ENCODE data around the gene EEFSEC.
A peak's percentile ranks its signal among the peaks of the same experiment; 100 is the strongest.

EEFSEC gene

DNA sequence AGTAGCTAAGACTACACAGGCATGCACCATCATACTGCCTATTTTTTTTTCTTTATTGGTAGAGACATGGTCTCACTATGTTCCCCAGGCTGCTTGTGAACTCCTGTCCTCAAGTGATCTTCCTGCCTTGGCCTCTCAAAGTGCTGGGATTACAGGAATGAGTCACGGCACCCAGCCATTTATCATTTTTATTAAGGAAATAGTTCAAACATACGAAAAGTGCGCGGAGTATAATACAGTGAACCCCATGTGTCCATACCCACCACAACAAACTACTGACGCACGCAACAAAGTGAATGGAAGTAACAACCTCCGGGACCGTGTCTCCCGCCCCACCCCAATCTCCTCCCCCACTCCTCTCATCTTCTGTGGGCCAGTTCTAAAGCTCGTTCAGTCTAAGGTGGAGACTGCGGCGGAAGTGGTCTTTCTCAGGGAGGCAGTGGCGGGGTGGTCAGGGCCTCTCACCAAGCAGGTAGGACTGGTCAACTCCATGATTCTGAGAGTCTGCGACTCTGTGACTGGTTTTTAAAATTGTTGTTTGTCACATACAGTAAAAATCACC is 271.3 kb downstream of the EEFSEC start:
- DNase-seq (ENCODE audit: low read depth), result no peak
- TF ChIP-seq POLR2A (IDR thresholded peaks at IDR 0.05; ENCODE audit: extremely low read depth, insufficient read length) (no peak), MYC (IDR thresholded peaks at IDR 0.05; ENCODE audit: low read depth, low read length) (no peak)
- TF ChIP-seq, protein P1, sequence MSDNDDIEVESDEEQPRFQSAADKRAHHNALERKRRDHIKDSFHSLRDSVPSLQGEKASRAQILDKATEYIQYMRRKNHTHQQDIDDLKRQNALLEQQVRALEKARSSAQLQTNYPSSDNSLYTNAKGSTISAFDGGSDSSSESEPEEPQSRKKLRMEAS (IDR thresholded peaks at IDR 0.05; ENCODE audit: low read depth, low read length), result no peak
- TF ChIP-seq, protein P2, sequence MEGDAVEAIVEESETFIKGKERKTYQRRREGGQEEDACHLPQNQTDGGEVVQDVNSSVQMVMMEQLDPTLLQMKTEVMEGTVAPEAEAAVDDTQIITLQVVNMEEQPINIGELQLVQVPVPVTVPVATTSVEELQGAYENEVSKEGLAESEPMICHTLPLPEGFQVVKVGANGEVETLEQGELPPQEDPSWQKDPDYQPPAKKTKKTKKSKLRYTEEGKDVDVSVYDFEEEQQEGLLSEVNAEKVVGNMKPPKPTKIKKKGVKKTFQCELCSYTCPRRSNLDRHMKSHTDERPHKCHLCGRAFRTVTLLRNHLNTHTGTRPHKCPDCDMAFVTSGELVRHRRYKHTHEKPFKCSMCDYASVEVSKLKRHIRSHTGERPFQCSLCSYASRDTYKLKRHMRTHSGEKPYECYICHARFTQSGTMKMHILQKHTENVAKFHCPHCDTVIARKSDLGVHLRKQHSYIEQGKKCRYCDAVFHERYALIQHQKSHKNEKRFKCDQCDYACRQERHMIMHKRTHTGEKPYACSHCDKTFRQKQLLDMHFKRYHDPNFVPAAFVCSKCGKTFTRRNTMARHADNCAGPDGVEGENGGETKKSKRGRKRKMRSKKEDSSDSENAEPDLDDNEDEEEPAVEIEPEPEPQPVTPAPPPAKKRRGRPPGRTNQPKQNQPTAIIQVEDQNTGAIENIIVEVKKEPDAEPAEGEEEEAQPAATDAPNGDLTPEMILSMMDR (IDR thresholded peaks at IDR 0.05; ENCODE audit: low read depth, low read length), result no peak
- no peak overlapping the region for H3K4me3 ChIP-seq (ENCODE audit: low read depth, low read length)

DNA sequence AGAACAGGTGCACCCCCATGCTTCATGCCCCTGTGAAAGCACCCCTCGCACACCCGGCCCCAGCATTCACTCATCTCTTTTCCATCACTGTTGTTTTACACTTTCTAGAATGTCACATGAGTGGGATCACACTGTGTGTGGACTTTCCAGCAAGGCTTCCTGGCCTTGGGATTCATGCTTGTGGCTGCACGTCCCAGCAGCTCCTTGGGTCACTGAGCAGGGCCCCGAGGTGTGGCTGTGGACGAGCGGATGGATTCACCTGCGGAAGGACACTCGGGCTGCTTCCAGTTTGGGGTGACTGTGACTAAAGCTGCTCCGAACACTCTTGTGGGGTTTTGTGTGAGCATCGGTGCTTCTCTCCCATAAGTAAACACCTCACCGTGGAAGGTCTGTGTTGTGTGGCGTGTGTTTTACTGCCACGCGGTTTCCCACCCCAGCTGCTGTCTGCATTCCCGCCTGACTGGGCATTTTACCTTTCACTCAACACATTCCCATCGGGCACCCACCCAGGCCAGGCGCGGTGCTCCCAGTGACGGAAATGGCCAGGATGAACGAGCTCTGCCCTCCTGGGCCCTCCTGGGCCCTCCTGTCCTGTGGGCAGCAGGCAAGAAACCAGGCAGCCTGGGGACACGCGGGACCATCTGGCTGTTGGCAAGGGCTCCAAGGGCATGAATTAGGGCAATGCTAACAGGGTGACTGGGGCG is 272.0 kb downstream of the EEFSEC start:
- TF ChIP-seq MYC (IDR thresholded peaks at IDR 0.05; ENCODE audit: low read depth, low read length) (no peak), POLR2A (IDR thresholded peaks at IDR 0.05; ENCODE audit: extremely low read depth, insufficient read length) (no peak)
- TF ChIP-seq, protein P2 (IDR thresholded peaks at IDR 0.05; ENCODE audit: low read depth, low read length), result no peak
- TF ChIP-seq, protein P1 (IDR thresholded peaks at IDR 0.05; ENCODE audit: low read depth, low read length), result no peak
- no peak overlapping the region for H3K4me3 ChIP-seq (ENCODE audit: low read depth, low read length)
- no peak for DNase-seq (ENCODE audit: low read depth)

DNA sequence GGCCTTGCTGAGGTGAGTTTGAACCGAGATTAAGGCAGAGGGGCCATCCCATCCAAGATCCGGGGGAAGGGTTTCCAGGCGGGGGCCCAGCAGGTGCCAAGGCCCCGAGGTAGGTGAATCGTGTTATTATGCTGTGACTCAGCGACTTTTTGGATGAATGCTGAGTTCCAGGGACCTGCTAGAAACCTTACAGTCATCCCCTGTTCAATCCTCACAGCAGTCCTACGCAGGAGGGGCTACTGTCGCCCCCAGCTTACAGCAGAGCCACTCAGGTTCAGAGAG is 272.5 kb downstream of the EEFSEC start:
- TF ChIP-seq, protein P2 (IDR thresholded peaks at IDR 0.05; ENCODE audit: low read depth, low read length), result no peak
- TF ChIP-seq POLR2A (IDR thresholded peaks at IDR 0.05; ENCODE audit: extremely low read depth, insufficient read length) (no peak), MYC (IDR thresholded peaks at IDR 0.05; ENCODE audit: low read depth, low read length) (no peak)
- TF ChIP-seq, protein P1 (IDR thresholded peaks at IDR 0.05; ENCODE audit: low read depth, low read length), result no peak

DNA sequence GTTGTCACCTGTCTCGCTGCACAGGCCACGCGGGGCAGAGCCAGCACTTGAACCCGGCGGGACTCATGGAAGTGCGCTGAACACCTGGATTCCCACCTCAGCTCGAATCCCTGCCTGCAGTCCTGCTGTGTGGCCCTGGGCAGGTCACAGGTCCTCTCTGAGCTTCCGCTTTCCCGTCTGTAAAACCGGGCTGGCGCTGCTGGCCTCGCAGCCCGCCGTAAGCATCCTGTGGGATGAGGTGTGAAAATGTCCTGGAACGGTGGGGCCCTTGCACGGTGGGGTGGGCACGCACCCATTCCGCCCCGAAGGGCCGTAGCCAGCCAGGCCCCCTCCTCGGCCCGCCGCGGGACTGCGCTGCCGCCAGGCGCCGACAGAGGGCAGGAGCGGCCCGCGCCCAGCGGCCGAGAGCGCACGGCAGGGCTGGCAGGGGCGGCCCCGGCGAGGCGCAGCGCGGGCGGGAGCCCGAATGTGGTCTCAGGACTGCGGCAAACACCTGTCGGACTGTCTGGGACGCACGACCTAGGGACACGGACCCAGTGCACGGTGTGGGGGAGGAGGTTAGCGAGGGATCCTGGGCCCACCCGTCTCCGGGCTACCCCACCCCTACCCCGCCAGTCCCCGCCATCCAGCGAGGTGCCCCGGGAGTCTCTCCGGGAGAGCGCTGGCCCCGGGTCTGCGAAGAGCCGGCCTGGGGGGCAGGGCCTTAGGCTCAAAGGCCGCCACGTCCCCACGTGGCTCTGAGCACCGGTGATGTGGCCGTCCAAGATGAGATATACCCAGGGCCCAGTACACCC is 273.0 kb downstream of the EEFSEC start:
- H3K4me3 ChIP-seq (ENCODE audit: low read depth, low read length), result no peak overlapping the region
- DNase-seq (ENCODE audit: low read depth), result peak; percentile 64
- TF ChIP-seq, protein P2 (IDR thresholded peaks at IDR 0.05; ENCODE audit: low read depth, low read length), result peak; percentile 52
- TF ChIP-seq, protein P1 (IDR thresholded peaks at IDR 0.05; ENCODE audit: low read depth, low read length), result peak; percentile 31; the same call in 1 of the 2 replicates
- TF ChIP-seq MYC (IDR thresholded peaks at IDR 0.05; ENCODE audit: low read depth, low read length) (no peak), POLR2A (IDR thresholded peaks at IDR 0.05; ENCODE audit: extremely low read depth, insufficient read length) (no peak)

More for the DNA sequence above, 272.5 kb downstream of the EEFSEC start:
- H3K4me3 ChIP-seq (ENCODE audit: low read depth, low read length), result no peak overlapping the region
- no peak for DNase-seq (ENCODE audit: low read depth)

DNA sequence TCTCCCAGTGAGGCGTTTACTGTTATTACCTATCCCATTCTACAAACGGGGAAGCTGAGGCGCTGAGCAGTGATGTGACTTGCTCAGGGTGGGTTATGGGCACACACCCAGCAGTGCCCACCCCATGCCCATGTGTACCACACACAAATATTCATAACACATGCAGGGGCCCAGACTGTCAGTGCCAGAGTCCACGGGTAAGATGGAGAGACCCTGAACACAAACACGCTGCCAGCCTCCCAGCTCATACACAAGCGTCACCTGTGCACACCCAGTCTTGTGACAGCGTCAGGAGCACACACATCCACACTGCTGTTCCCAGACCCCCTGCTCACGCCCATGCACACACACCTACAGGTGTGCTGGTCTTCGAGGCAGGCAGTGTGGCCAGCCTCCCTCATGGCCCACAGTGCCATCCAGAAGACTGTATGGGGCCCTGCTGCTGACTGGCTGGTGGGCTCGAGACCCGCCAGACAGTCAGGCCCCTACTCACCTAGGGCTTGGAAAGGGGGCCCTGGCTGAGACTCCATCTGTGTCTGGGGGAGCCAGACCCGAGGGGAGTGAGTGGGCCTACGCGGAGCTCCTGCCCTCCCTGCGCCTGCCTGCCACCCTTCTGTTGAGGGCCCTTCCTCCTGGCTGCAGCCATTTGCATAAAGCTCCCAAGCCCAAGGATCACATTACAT is 274.0 kb downstream of the EEFSEC start:
- H3K4me3 ChIP-seq (ENCODE audit: low read depth, low read length), result no peak overlapping the region
- TF ChIP-seq, protein P2 (IDR thresholded peaks at IDR 0.05; ENCODE audit: low read depth, low read length), result no peak
- TF ChIP-seq POLR2A (IDR thresholded peaks at IDR 0.05; ENCODE audit: extremely low read depth, insufficient read length) (no peak), MYC (IDR thresholded peaks at IDR 0.05; ENCODE audit: low read depth, low read length) (no peak)
- TF ChIP-seq, protein P1 (IDR thresholded peaks at IDR 0.05; ENCODE audit: low read depth, low read length), result no peak
- DNase-seq (ENCODE audit: low read depth), result no peak

Data from NB4 (cell line).